HG03442 (cell line): ENCODE measurements around the gene SNAP47.

ENCODE experiments used
- ATAC-seq: cut with Tn5 transposase; IDR thresholded peaks from one replicate; pipeline ENCODE4 v1.9.1; 2021; ENCODE audit warnings: mild to moderate bottlenecking, moderate library complexity; ENCODE audit not compliant: unreplicated experiment

SNAP47 gene

GRCh38 chr1:227748496-227749182 is 13.4 kb downstream of the SNAP47 start:
- ATAC-seq: no peak

- ATAC-seq: no peak
These were observed 14.0 kb downstream of the SNAP47 start for GRCh38 chr1:227749225-227749624.

- ATAC-seq: no peak
These were observed 14.9 kb downstream of the SNAP47 start for GRCh38 chr1:227749916-227750710.

DNA sequence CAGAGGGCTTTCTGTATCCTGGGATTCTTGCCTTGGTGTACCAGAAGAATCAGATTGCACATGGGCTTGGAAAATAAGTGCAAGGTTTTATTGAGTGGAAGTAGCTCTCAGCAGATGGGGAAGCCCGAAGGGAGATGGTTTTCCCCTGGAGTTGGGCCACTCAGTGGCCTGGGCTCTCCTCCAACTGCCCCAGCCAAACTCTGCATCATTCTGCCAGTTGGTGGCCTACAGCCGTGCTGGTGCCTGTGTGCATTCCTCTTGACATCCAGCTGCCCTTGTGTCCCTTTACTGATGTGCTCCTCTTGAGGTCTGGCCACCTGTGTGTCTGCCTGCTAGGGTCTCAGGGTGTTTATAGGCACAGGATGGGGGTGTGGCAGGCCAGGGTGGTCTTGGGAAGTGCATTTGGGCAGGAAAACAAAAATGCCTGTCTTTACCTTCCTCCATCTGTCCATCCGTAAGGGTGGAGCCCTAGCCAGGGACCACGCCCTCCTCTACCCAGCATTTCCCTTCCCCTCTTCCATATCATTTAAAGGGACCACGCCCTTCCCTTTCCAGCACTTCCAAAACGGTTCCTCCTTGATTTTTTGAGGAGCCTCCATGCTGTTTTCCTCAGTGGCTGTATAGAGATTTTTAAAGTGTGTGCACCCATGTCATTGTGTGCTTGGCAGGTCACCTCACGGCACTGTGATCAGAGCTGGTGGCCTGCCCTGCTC is 18.9 kb downstream of the SNAP47 start:
- no peak for ATAC-seq

DNA sequence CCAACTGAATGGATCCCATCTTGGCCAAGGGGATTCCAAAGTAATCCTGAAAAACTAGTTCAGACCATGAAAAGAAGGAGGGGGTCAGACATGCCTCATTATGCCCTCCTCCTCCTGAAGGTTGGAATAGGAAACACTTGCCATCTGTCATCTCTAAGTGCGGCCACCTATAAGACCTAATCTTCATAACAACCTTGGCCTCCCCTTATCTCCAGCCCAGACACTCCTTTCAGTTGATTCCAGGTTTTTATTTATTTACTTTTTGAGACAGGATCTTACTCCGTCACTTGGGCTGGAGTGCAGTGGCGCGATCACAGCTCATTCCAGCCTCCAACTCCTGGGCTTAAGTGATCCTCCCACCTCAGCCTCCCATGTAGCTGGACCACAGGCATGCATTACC is 19.7 kb downstream of the SNAP47 start:
- ATAC-seq: no peak

GRCh38 chr1:227756172-227756959 is 21.1 kb downstream of the SNAP47 start:
- no peak for ATAC-seq

- ATAC-seq: no peak
These were observed 22.5 kb downstream of the SNAP47 start for GRCh38 chr1:227757781-227758180.

GRCh38 chr1:227758366-227758765 is 23.1 kb downstream of the SNAP47 start:
- ATAC-seq: peak; percentile 72

DNA sequence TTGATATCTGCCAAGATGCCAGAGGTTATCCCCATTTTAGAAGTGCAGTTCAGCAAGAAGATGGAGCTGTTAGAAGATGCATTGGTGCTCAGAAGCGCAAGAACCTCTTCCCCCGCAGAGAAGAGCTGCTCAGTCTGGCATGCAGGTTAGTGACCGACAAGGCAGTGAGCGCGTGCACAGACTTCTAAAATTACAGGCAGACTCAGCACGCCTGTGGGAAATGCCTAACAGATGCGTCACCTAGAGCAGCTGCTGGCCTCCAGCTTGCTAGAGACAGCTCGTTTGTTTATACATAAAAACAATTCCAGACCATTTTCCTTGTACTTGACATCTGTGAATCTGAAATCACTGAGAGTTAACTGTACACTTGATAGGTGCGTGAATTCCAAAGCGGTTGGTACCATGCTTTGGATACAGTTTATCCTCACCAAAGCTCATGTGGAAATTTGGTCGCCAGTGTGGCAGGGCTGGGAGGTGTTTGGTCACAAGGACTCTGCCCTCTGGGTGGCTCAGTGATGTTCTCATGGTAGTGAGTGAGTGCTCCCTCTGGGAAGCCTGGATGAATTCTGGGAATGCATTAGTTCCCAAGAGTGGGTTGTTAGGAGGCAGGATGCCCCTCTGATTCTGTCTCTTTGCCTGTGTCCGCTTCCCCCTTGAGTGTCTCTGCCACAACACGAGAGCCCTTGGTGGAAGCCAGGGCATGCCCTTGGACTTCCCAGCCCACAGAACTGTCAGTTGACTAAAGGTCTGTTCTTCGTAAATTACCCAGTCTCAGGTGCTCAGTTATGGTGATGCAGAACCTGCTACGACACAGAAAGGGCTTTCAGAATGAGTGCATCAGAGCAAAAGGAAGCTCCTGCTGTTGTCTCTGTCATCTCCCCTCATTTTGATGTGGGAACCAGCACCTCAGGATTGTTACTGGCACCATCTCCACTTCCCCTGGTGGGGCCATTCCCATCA is 24.4 kb downstream of the SNAP47 start:
- ATAC-seq: no peak

DNA sequence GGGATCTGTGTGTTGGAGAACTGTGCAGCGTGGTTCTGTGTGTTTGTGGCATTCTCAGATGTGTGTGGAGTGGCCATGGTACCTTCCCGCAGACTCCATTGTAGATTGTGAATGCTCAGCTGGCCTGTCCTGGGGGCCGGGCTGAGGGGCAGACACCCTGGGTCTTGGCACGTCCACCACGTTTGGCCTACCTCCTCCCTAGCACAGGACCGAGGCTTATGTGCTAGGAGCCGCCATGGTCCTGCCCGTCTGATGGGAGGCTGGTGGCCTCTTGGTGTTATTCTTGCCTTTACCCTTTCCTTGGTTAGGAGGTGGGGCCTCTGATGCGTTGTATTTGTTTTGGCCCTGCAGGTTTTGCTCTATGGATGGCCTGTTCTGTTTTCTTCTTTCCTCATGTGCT is 25.1 kb downstream of the SNAP47 start:
- ATAC-seq: no peak

- no peak for ATAC-seq
These were observed 26.5 kb downstream of the SNAP47 start for GRCh38 chr1:227761621-227762230.

- ATAC-seq: peak; percentile 56
These were observed 27.1 kb downstream of the SNAP47 start for GRCh38 chr1:227762231-227762911.

DNA sequence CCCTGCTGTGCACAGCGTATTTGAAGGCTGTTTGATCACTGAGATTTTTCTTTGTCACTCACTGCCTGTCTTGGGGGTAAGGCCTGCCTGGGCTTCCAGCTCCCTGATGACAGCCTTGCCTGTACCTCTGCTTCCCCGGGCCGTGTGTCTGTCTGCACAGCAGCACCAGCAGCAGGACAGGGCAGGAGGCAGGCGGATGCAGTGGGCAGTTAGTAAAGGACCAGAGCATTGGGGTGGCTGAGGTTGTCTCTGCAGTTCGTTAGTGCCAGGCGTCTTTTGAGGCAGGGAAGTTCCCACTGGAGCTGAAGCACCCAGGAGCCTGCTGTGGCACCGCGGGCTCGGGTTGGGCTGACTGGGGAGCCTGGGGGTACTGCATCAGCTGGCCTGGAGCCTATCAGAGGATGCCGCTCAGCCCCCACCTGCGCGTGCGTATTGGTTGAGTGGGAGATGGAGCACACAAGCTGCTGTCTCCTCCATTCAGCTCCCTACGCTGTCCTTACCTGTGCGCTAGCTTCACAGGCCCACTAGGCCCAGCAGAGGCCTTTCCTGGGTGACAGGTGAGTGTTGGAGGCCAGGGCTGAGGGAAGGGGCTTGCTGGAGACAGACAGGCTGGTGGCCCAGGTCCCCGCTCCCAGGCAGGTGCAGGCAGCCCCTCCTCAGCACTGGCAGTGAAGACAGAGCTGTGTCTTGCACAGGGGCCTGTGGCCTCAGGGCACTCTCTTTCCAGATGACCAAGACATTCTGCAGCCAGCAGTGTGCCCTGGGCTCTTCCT is 28.2 kb downstream of the SNAP47 start:
- no peak for ATAC-seq

- ATAC-seq: no peak
These were observed 28.8 kb downstream of the SNAP47 start for GRCh38 chr1:227764019-227764391.

- ATAC-seq: no peak
These were observed 30.2 kb downstream of the SNAP47 start for GRCh38 chr1:227765261-227766014.

- ATAC-seq: peak; percentile 58
These were observed 30.9 kb downstream of the SNAP47 start for GRCh38 chr1:227766015-227766634.
